GM21717 (cell line): Measurements from ENCODE around the gene CHN2.
A peak's percentile ranks its signal among the peaks of the same experiment; 100 is the strongest.

ENCODE experiments used
- ATAC-seq: cut with Tn5 transposase; IDR thresholded peaks from one replicate; pipeline ENCODE4 v1.9.1; 2021; ENCODE audit warnings: mild to moderate bottlenecking, moderate library complexity; ENCODE audit not compliant: unreplicated experiment

Gene CHN2

DNA sequence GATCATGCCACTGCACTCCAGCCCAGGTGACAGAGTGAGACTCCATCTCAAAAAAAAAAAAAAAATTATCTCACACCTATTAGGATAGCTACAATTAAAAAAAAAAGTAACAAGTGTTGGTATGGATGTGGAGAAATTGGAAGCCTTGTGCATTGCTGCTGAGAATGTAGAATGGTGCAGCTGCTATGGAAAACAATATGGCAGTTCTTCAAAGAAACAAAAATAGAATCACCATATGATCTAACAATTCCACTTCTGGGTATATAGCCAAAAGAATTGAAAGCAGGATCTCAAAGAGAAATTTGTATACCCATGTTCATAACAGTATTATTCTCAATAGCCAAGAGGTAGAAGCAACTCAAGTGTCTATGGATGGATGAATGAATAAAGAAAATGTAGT is 225.4 kb downstream of the CHN2 start:
- ATAC-seq = no peak

DNA sequence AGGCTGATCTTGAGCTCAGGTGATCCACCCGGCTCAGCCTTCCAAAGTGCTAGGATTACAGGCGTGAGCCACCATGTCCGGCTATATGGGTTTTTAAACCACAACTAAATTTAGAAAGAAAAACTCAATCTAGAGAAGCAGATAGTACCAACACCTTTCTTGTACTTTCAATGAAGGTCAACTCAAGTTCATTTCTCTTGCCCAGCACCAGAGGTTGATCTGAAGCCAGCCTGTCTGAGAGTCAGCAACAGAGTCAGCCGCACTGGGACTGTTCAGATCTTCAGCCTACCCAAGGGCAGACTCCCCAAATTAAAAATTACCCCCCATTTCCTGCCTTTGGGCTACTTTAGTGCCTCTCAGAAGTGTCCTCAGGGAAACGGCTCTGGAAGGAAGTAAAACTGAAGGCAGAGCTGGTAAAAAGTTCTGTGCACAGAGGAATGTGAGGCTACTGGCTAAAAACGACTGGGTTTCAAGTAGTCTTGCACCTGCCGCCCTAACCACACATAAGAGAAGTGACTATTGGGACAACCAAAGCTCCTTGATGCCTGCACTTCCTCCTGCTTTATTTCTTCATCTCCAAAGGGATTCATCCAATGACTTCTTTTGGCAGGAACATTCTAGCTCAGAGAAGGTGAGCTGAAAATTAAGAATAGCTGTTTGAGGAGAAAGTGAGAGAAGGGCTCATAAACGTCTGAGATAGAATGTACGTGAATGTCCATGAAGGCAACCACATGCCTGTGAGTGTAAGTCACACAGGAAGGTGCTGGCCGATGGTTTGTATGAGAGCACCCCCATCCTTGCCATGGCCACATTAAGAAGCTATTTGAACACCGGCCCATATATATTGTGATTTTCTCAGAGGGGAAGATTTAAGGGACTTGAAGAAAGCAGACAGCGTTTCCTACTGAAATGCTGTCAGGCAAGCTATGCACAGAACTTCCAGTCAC is 226.7 kb downstream of the CHN2 start:
- ATAC-seq = no peak

DNA sequence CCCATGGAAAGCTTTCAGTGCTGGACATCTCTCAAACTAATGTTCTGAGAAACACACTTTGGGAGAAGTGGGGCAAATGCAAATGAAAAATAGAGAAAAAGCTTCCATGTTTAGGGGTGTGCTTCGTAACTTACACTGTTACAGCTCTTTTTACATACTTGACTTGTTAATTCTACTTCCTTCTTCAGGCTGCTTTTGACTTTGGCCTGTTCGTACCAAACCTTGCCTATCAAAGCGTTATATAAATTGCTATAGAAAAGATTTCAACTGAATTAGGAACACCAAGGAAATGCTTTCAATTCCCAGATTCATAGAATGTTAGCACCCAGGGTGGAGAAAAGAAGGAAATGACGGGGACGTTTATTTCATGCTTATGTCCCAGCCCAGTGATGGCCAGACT is 228.3 kb downstream of the CHN2 start:
- no peak for ATAC-seq

- ATAC-seq = no peak
These were observed 229.9 kb downstream of the CHN2 start for GRCh38 chr7:29424295-29424983.

DNA sequence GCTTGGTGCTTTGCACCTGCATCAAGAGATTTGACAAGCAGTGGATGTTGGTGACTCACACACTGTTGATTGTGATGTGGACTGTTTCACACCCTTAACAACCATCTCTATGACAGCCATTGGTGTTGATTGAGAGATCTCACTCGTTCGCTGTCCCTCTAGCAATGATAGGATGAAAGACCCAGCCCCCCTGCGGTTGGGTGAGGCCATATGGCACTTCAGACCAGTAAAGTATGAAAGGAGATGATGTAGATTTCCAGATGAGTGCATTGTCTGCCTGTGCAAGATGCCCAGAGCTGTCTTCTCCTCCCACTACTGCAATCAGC is 230.4 kb downstream of the CHN2 start:
- no peak for ATAC-seq

DNA sequence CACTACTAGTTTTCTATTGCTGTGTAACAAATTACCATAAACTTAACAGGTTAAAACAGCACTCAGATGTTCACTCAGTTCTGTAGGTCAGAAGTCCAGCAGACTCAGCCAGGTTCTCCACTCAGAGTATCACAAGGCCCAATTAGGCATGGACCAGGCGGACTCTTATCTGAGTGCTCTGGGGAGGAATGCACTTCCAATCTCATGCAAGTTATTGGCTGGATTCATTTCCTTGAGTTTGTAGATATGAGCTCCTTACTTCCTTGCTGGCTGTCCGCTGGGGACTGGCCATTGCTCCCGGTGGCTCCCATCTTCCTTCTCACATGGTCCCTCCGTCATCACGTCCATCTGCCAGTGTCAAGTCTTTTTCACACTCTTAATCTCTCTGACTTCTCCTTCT is 232.0 kb downstream of the CHN2 start:
- no peak for ATAC-seq

DNA sequence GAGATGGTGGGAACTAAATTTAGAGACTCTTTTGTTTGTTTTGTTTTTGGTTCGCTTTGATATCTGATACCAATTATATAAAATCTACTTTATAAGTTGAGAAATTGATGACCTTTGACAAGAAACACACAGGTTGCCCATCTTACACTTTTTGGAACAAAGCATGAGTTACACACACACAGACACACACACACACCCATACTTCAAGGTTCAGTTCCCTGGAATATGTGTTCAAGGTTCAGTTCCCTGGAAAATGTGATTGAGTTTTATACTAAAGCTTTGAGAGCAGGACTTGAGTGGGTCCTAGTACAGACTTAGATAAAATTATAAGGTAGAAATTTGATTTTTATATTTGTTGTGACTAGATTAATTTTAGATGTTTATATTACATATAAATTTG is 234.8 kb downstream of the CHN2 start:
- ATAC-seq = no peak

GRCh38 chr7:29430279-29430949 is 235.8 kb downstream of the CHN2 start:
- ATAC-seq = no peak

DNA sequence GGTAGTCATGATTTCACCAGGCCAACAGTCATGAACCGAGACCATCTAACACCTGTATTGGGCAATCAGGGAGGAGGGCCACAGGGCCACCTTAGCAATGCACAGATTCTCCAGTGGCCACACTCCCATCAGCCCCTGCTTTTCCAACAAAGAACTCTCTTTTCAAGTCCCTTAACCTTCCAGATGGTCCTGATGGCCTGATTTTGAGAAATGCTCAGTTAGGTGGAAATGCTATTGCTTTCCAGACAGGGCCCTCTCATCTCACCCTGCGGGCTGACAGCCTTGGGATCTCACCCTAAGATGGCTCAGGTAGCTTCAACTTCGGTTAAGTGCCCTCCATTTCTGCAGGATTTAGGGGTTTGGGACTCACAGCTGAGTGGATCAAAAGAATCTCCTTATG is 237.1 kb downstream of the CHN2 start:
- ATAC-seq = no peak

GRCh38 chr7:29432721-29433120 is 238.1 kb downstream of the CHN2 start:
- ATAC-seq = no peak

DNA sequence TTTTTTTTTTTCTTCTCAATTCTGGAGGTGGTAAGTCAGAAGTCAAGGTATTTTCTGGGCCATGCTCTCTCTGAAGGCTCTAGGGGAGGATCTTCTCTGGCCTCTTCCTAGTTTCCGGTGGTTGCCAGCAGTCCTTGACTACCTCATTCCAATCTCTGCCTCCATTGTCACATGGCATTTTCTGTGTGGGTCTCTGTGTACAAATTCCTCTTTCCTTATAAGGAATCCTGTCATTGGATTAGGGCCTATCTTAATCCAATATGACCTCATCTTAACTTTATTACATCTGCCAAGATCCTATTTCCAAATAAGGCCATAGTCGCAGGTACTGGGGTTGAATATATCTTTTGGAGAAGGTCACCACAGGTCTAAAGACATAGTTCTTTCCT is 239.8 kb downstream of the CHN2 start:
- ATAC-seq = no peak

DNA sequence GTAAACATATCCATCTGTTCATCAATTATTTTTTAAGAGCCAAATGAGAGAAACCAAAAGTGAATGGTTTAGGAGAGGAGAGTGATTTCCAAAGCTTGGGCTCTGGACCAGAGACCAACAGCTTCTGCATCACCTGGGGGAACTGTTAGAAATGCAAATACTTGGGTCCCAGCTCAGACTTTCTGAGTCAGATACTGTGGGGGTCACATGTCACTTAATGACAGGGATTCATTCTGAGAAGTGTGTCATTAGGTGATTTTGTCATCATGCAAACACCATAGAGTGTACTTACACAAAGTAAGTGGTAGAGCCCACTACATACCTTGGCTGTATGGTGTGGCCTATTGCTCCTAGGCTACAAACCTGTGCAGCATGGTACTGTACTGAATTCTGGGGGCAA is 240.6 kb downstream of the CHN2 start:
- peak; percentile 69 for ATAC-seq

DNA sequence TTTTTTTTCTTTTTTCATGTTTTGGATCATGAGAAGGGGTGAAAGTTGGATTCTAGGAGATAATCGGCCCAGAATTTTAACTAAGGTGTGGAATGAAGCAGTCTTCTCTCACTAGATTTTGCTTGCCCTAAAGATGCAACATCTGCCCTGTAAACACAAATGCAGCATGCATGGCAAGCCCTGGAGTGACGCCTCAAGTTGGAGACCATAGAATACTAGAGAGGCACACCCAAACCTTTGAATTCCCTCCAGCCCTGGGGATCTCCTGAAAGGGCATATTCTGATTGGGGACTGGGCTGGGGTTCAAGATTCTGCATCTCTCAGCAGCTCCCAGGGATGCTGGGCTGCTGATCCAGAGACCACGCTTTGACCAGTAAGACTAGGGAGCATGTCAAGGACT is 241.3 kb downstream of the CHN2 start:
- no peak for ATAC-seq

DNA sequence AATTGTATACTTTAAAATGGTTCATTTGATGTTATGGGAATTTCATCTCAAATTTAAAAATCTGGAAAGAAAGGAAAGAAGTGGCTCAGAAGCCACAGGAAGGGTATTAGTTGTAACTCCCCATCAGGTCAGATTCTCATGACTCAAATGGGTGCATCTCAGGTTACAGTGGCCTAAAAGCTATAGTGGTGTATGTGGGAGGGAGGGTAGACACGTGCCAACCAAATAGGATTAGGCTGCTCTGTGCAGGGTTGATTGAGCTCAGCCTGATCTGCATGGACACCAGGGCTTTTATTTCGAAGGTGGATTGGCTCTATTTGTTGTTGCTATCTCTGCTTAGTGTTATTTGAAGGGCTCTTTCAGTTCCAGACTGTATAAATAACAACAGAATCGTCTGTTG is 247.6 kb downstream of the CHN2 start:
- no peak for ATAC-seq

DNA sequence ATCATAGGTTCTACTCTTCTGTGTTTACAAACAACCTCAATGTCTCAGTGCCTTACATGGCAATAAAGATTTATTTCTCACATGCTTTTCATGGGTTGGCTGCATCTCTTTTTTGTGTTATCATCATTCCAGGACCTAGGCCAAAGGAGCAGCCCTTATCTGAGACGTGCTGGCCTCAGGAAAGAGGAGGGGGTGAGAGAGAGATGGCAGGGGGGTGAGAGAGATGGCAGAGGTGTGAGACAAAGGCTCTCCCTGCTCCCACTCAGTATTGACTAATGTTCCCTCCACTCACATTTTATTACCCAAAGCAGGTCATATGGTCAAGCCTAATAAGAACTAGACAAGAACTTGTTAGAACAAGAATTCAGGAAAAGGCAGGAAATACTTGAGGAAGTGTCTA is 249.0 kb downstream of the CHN2 start:
- ATAC-seq = no peak

DNA sequence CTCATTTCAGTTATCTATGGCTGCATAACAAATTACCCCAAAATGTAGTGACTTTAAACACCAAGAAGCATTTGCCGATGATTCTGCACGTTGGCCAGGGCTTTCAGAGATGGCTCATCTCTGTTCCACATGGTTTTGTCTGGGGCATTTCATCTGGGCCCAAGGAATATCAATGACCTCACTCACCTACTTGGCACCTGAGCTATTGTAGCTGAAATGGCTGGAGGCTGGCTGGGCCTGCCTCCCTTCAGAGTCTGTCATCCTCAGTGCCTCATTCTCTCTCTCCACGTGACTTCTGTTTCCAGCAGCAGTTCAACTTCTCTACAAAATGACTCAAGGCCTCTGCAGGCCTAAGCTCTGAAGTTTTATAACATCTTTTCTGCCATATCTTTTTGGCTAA is 249.7 kb downstream of the CHN2 start:
- ATAC-seq = no peak

DNA sequence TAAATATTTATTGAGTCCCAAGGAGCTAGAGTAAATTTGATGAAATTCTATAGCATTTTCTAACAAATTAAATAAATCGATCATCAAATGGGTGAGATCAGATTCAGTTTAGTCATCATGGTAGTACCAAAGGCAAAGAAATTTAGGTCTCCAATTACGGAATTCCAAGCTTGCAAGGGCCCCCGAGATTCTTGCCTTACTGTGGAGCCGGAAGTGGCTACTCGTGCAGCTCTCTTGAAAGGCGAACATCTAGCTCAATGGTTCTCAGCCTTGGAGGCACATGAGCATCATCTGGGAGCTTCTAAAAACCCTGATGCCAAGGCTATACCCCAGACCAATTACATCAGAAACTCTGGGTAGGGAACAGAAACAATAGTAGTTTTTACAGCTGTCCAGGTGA is 251.2 kb downstream of the CHN2 start:
- no peak for ATAC-seq

DNA sequence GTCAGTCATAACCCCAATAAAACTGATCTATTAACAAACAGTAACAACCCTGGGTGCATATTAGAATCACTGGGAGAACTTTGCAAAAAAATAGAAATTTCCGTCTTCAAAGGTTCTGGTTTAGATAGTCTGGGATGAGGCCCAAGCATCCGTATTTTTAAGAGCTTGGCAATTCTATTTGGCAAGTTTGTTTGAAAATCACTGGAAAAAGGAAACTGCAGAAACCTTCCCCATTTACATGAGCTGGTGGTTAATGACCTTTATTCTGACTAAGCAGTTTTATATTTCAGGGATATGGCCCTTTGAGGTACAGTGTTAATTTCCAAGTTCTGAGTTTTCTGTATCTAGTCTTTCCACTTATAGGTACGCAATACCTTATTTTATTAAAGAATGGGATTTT is 253.3 kb downstream of the CHN2 start:
- no peak for ATAC-seq

- ATAC-seq = no peak
These were observed 255.1 kb downstream of the CHN2 start for GRCh38 chr7:29449569-29450260.

- ATAC-seq = no peak
These were observed 258.4 kb downstream of the CHN2 start for GRCh38 chr7:29453021-29453420.

GRCh38 chr7:29454464-29454863 is 259.9 kb downstream of the CHN2 start:
- ATAC-seq = no peak
